GM23338 (cell line): ENCODE results near the gene PARP12.

Experiments used
- EZH2 ChIP-seq: fragments of 200-600 bp; sonication (generic); IDR thresholded peaks from one replicate; pipeline ENCODE4 v1.8.0; 2017; ENCODE audit warnings: antibody characterized with exemption, mild to moderate bottlenecking, low read depth; ENCODE audit not compliant: unreplicated experiment
- POLR2AphosphoS5 ChIP-seq: IDR thresholded peaks from 2 replicates; pipeline ENCODE4 v1.6.1; 2016; ENCODE audit warnings: antibody characterized with exemption, low read depth
- TF ChIP-seq, protein P1 (sequence below), 2 experiments: fragments of 200-600 bp in 1 of 2; sonication (generic) in 1 of 2; conservative IDR thresholded peaks; 2 replicates each; pipeline versions ENCODE4 v1.5.1 to v1.6.1; 2016 to 2017; ENCODE audit warnings: antibody characterized with exemption in 2 of 2, low read depth in 2 of 2, mild to moderate bottlenecking in 2 of 2, moderate library complexity in 1 of 2

DNA sequence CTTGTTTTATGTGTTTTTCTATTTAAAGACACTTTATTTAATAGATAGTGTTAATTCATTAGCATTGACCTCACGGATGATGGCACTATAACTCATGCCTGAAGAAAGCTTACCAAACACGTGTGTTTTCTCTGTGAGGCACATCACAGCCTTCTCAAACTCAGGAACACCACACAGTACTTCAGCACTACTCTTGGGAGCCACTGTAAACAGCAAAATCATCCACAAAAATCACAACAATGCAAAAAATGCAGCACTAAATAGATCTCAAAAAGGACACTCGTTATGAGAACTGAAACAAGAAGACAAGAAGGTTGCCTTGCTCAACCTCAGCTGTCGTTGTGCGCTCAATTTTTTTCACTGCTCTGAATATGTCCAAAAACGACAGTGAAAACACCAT, 12.0 kb upstream of the PARP12 start:
- TF ChIP-seq EZH2 (no peak), POLR2AphosphoS5 (no peak)
- TF ChIP-seq, protein P1, sequence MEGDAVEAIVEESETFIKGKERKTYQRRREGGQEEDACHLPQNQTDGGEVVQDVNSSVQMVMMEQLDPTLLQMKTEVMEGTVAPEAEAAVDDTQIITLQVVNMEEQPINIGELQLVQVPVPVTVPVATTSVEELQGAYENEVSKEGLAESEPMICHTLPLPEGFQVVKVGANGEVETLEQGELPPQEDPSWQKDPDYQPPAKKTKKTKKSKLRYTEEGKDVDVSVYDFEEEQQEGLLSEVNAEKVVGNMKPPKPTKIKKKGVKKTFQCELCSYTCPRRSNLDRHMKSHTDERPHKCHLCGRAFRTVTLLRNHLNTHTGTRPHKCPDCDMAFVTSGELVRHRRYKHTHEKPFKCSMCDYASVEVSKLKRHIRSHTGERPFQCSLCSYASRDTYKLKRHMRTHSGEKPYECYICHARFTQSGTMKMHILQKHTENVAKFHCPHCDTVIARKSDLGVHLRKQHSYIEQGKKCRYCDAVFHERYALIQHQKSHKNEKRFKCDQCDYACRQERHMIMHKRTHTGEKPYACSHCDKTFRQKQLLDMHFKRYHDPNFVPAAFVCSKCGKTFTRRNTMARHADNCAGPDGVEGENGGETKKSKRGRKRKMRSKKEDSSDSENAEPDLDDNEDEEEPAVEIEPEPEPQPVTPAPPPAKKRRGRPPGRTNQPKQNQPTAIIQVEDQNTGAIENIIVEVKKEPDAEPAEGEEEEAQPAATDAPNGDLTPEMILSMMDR (conservative IDR thresholded peaks at IDR 0.05; ENCODE audit: low read depth in 2 of 2) = no peak
